IMR-90 (cell line): Measurements from ENCODE around the gene ZNF598. TPM values are rescaled to one million over a fixed set of nuclear protein-coding genes. Genes with fewer than 3 reads are reported as not detected.

Experiments used
- ATAC-seq: fragments of 200-7000 bp; cut with Tn5 transposase; 2 replicates; pipeline ENCODE4 v1.9.1; 2020; ENCODE audit warnings: low read depth, mild to moderate bottlenecking, moderate library complexity
- BruUV-seq: library from RNA; stranded (reverse); fragments of 400-500 nt; replicated peaks from 2 replicates; lab custom pipeline; 2021; lab: Mats Ljungman, UMichigan
- CTCF ChIA-PET: fragments of 300-600 bp; formaldehyde crosslinking; extraction: SDS; loops from one replicate; lab custom pipeline; 2021; ENCODE audit warnings: antibody characterized with exemption; lab: Yijun Ruan, JAX
- POLR2A ChIA-PET: fragments of 300-600 bp; sonication (Branson Sonifier 250); formaldehyde crosslinking; loops from one replicate; lab custom pipeline; 2022; ENCODE audit warnings: antibody characterized with exemption; ENCODE audit not compliant: unreplicated experiment; lab: Charles Lee
- DNase-seq: peaks from one replicate; pipeline ENCODE4 v3.0.0; 2013
- H2AFZ ChIP-seq: replicated peaks from 2 replicates; pipeline ENCODE3; 2013; ENCODE audit warnings: low read length, mild to moderate bottlenecking; ENCODE audit not compliant: poor library complexity
- H2AK5ac ChIP-seq: 2 replicates; pipeline ENCODE4 v1.6.1; 2013; ENCODE audit warnings: low read depth, low read length, inconsistent platforms
- H2AK9ac ChIP-seq: replicated peaks from 2 replicates; pipeline ENCODE3; 2013; ENCODE audit warnings: mild to moderate bottlenecking, low read depth, low read length, moderate library complexity; ENCODE audit not compliant: poor library complexity
- H2BK120ac ChIP-seq: 2 replicates; pipeline ENCODE4 v1.6.1; 2013; ENCODE audit warnings: low read depth, low read length, inconsistent platforms
- H2BK15ac ChIP-seq: 3 replicates; pipeline ENCODE4 v1.6.1; 2013; ENCODE audit warnings: low read depth, low read length, inconsistent platforms
- H2BK20ac ChIP-seq: 2 replicates; pipeline ENCODE4 v1.6.1; 2013; ENCODE audit warnings: low read depth, mild to moderate bottlenecking, inconsistent platforms, low read length, moderate library complexity
- H2BK5ac ChIP-seq: 2 replicates; pipeline ENCODE4 v1.6.1; 2013; ENCODE audit warnings: mild to moderate bottlenecking, low read depth, low read length, inconsistent platforms; ENCODE audit not compliant: poor library complexity, severe bottlenecking
- H3K14ac ChIP-seq: replicated peaks from 2 replicates; pipeline ENCODE4 v1.6.1; 2013; ENCODE audit warnings: low read depth, low read length, inconsistent platforms
- H3K18ac ChIP-seq: 2 replicates; pipeline ENCODE4 v1.6.1; 2013; ENCODE audit warnings: low read depth, low read length, control low read depth
- H3K23ac ChIP-seq: 2 replicates; pipeline ENCODE4 v1.6.1; 2013; ENCODE audit warnings: low read depth, low read length, inconsistent platforms
- H3K27ac ChIP-seq: 2 replicates; pipeline ENCODE4 v1.5.1; 2013; ENCODE audit warnings: mild to moderate bottlenecking, control low read depth, low read length; ENCODE audit not compliant: insufficient read depth
- H3K27me3 ChIP-seq: 2 replicates; pipeline ENCODE4 v1.6.1; 2013; ENCODE audit warnings: low read length; ENCODE audit not compliant: control insufficient read depth, insufficient read depth
- H3K36me3 ChIP-seq: 2 replicates; pipeline ENCODE4 v1.6.1; 2013; ENCODE audit warnings: low read length, mixed read lengths; ENCODE audit not compliant: control insufficient read depth, insufficient read depth
- H3K4ac ChIP-seq: 2 replicates; pipeline ENCODE4 v1.6.1; 2013; ENCODE audit warnings: low read depth, low read length, inconsistent platforms
- H3K4me1 ChIP-seq: 2 replicates; pipeline ENCODE4 v1.6.1; 2013; ENCODE audit warnings: low read length, mixed read lengths; ENCODE audit not compliant: control insufficient read depth, insufficient read depth
- H3K4me2 ChIP-seq: 2 replicates; pipeline ENCODE4 v1.6.1; 2013; ENCODE audit warnings: low read depth, mild to moderate bottlenecking, control low read depth, low read length, moderate library complexity
- H3K4me3 ChIP-seq: 2 replicates; pipeline ENCODE4 v1.5.1; 2013; ENCODE audit warnings: low read depth, mild to moderate bottlenecking, control low read depth, low read length, moderate library complexity; ENCODE audit not compliant: insufficient read depth
- H3K56ac ChIP-seq: 2 replicates; pipeline ENCODE4 v1.6.1; 2013; ENCODE audit warnings: low read length, inconsistent platforms; ENCODE audit not compliant: insufficient read depth; ENCODE audit errors: extremely low read depth
- H3K79me1 ChIP-seq, 2 experiments: 2 replicates each; pipeline ENCODE4 v1.6.1; 2013; ENCODE audit warnings: low read length in 2 of 2, inconsistent platforms in 1 of 2, low read depth in 1 of 2
- H3K9ac ChIP-seq: 2 replicates; pipeline ENCODE4 v1.6.1; 2013; ENCODE audit warnings: low read depth, low read length, control low read depth
- H3K9me1 ChIP-seq: 2 replicates; pipeline ENCODE4 v1.6.1; 2013; ENCODE audit warnings: low read length, inconsistent platforms; ENCODE audit not compliant: insufficient read depth
- H3K9me3 ChIP-seq: 2 replicates; pipeline ENCODE4 v1.6.1; 2013; ENCODE audit warnings: low read length; ENCODE audit not compliant: control insufficient read depth, insufficient read depth
- H4K20me1 ChIP-seq: 2 replicates; pipeline ENCODE4 v1.6.1; 2013; ENCODE audit warnings: low read length, inconsistent platforms; ENCODE audit not compliant: insufficient read depth
- H4K5ac ChIP-seq: 2 replicates; pipeline ENCODE4 v1.6.1; 2013; ENCODE audit warnings: mild to moderate bottlenecking, low read depth, low read length, control low read depth
- H4K8ac ChIP-seq, 2 experiments: 2 replicates each; pipeline ENCODE4 v1.6.1; 2013; ENCODE audit warnings: low read depth in 2 of 2, low read length in 2 of 2, control low read depth in 1 of 2, inconsistent platforms in 1 of 2
- H4K91ac ChIP-seq: 2 replicates; pipeline ENCODE4 v1.6.1; 2013; ENCODE audit warnings: low read depth, low read length, inconsistent platforms; ENCODE audit not compliant: insufficient read depth
- BHLHE40 ChIP-seq: fragments of 150-350 bp; IDR thresholded peaks from 2 replicates; pipeline ENCODE4 v1.6.1; 2016; ENCODE audit warnings: mild to moderate bottlenecking, low read depth, low read length
- CEBPB ChIP-seq: IDR thresholded peaks from 2 replicates; pipeline ENCODE4 v1.6.1; 2012; ENCODE audit warnings: low read depth, low read length, improper control_type of control experiment
- CHD1 ChIP-seq: IDR thresholded peaks from 2 replicates; pipeline ENCODE4 v1.6.1; 2012; ENCODE audit warnings: low read depth, low read length, improper control_type of control experiment
- FOS ChIP-seq: fragments of 150-350 bp; IDR thresholded peaks from 2 replicates; pipeline ENCODE4 v1.6.1; 2016; ENCODE audit warnings: low read depth, low read length
- MAZ ChIP-seq: IDR thresholded peaks from 2 replicates; pipeline ENCODE4 v1.6.1; 2012; ENCODE audit warnings: low read depth, mild to moderate bottlenecking, low read length, improper control_type of control experiment, moderate library complexity, borderline replicate concordance
- MXI1 ChIP-seq: IDR thresholded peaks from 2 replicates; pipeline ENCODE4 v1.6.1; 2012; ENCODE audit warnings: low read depth, mild to moderate bottlenecking, low read length, moderate library complexity, borderline replicate concordance
- NFE2L2 ChIP-seq: fragments of 150-350 bp; IDR thresholded peaks from 2 replicates; pipeline ENCODE4 v1.6.1; 2016; ENCODE audit warnings: low read depth, mild to moderate bottlenecking, low read length
- RAD21 ChIP-seq: IDR thresholded peaks from 2 replicates; pipeline ENCODE4 v1.6.1; 2012; ENCODE audit warnings: low read length, improper control_type of control experiment
- RCOR1 ChIP-seq: IDR thresholded peaks from 2 replicates; pipeline ENCODE4 v1.6.1; 2012; ENCODE audit warnings: mild to moderate bottlenecking, low read length, improper control_type of control experiment; ENCODE audit not compliant: insufficient replicate concordance
- RFX5 ChIP-seq: IDR thresholded peaks from 2 replicates; pipeline ENCODE4 v1.8.0; 2012; ENCODE audit warnings: low read depth, mild to moderate bottlenecking, low read length, moderate library complexity
- SMC3 ChIP-seq: fragments of 150-350 bp; IDR thresholded peaks from 2 replicates; pipeline ENCODE4 v1.6.1; 2016; ENCODE audit warnings: low read depth, mild to moderate bottlenecking, antibody characterized with exemption, low read length, moderate library complexity
- WGBS, 2 experiments: methylation state at CpG; one replicate each; pipeline versions ENCODE4 v1.1.5 to v1.1.7; 2013; ENCODE audit warnings: missing lambda C conversion rate in 2 of 2; ENCODE audit not compliant: insufficient read length in 1 of 2; ENCODE audit errors: extremely low coverage in 2 of 2; 5-methylcytosine and 5-hydroxymethylcytosine counted together
- dilution Hi-C: fragments of 300-500 bp; cut with HindIII; formaldehyde crosslinking; loops from one replicate; pipeline ENCODE4 v1.14.3; 2018; ENCODE audit warnings: low sequenced_read_pairs; ENCODE audit not compliant: unreplicated experiment
- in situ Hi-C: fragments of 300-500 bp; cut with MboI; formaldehyde crosslinking; loops from 3 replicates; pipeline ENCODE4 v1.14.3; 2019; ENCODE audit warnings: low sequenced_read_pairs, inconsistent platforms, mixed read lengths
- intact Hi-C: fragments of 100-400 bp; cut with micrococcal nuclease; formaldehyde crosslinking; loops from 2 replicates; pipeline ENCODE4 v1.10.0; 2022
- polyA plus RNA-seq, 3 experiments: library from polyadenylated mRNA; depleted of rRNA; stranded (reverse); fragments of >200 nt; gene quantifications; 2 replicates each; pipeline ENCODE4 v1.2.3, GENCODE V29; 2012; ENCODE audit warnings: low replicate concordance in 1 of 3
- total RNA-seq: library from RNA; depleted of rRNA; stranded (reverse); fragments of >200 nt; gene quantifications from 2 replicates; pipeline ENCODE4 v1.2.3, GENCODE V29; 2012
- TF ChIP-seq, protein P1 (sequence below): fragments of 150-350 bp; IDR thresholded peaks from 2 replicates; pipeline ENCODE4 v1.6.1; 2016; ENCODE audit warnings: low read depth, mild to moderate bottlenecking, low read length, moderate library complexity, borderline replicate concordance
- TF ChIP-seq, protein P2 (sequence below): fragments of 150-350 bp; IDR thresholded peaks from 2 replicates; pipeline ENCODE4 v1.6.1; 2017; ENCODE audit warnings: mild to moderate bottlenecking, antibody characterized with exemption, low read length, low read depth
- TF ChIP-seq, protein P3 (sequence below): conservative IDR thresholded peaks from 2 replicates; pipeline ENCODE4 v1.5.1; 2012; ENCODE audit warnings: mild to moderate bottlenecking, low read depth, low read length, improper control_type of control experiment

The ZNF598 gene
- total and polyA plus RNA-seq, 2 of the 4 experiments (the other 2 are of a cell fraction), result 3.4 to 36.4 TPM

DNA sequence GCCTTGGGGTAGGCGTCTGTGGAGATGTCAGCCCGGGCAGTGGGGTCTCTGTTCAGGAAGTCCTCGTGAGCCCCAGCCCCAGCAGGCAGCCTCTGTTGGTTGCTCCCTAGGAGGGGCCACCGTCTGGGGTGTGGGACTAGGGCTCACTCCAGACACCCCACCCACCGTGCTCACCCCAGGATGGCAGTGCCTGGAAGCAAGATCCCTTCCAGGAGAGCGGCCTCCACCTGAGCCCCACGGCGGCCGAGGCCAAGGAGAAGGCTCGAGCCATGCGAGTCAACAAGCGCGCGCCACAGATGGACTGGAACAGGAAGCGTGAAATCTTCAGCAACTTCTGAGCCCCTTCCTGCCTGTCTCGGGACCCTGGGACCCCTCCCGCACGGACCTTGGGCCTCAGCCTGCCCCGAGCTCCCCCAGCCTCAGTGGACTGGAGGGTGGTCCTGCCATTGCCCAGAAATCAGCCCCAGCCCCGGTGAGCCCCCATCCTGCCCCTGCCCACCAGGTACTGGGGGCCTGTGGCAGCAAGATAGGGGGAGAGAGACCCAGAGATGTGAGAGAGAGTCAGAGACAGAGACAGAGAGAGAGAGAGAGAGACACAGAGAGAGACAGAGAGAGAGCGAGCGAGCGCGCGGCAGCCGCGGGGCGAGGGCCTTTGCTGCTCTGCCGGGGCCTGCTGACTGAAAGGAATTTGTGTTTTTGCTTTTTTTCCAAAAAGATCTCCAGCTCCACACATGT, 28.2 kb upstream of the ZNF598 start:
- Histone ChIP-seq H2BK120ac (peak overlapping the region; percentile 94; the same call in 1 of the 2 replicates), H3K27me3 (no peaks in the 10 kb centered on the region), H2BK15ac (no peak overlapping the region), H3K18ac (no peak overlapping the region; the same call in 1 of the 2 replicates), H3K79me1 (peaks cover 19 to 57% of the 10 kb centered on the region in 2 experiments; a peak in 3 of 4 replicates), H3K56ac (no peak overlapping the region), H2AK9ac (no peak overlapping the region), H3K9me1 (peaks cover 19% of the 10 kb centered on the region), H3K4me3 (no peak overlapping the region), H2BK20ac (peak overlapping the region; percentile 59; the same call in 1 of the 2 replicates), H3K27ac (peak overlapping the region; percentile 55), H3K4ac (peak overlapping the region; percentile 86), H2BK5ac (peak overlapping the region; percentile 98), H4K20me1 (no peaks in the 10 kb centered on the region), H3K14ac (no peak overlapping the region), H4K5ac (peak overlapping the region; percentile 13; the same call in 1 of the 2 replicates), H4K91ac (peak overlapping the region; percentile 70), H3K9me3 (no peaks in the 10 kb centered on the region), H2AK5ac (peak overlapping the region; percentile 86), H3K23ac (peak overlapping the region; percentile 53; the same call in 1 of the 2 replicates), H3K4me2 (no peak overlapping the region), H4K8ac (peak overlapping the region; percentile 9 to 33; a peak in 2 of 4 replicates), H3K9ac (no peak overlapping the region), H3K36me3 (peaks cover 29% of the 10 kb centered on the region; the same call in 1 of the 2 replicates), H3K4me1 (peaks cover 69% of the 10 kb centered on the region), H2AFZ (no peak overlapping the region)
- intact Hi-C loops (no loop called here), in situ Hi-C loops (no loop called here), dilution Hi-C loops (no loop called here)
- ChIA-PET CTCF (interaction anchor here (1.0 kb wide), 1 partner anchor 15 kb away, joined by 3 read pairs; no protein-coding TSS in a partner anchor), POLR2A (no interaction called here)
- DNase-seq (no peak), ATAC-seq (no peak)
- WGBS, 2 experiments, result 92% methylated on average over 11 of the region's 29 CpGs; no CpG with 5 or more reads in 1 of the 2 experiments
- TSS peak; percentile 59 for BruUV-seq
- no peak for TF ChIP-seq MXI1
- no peak for TF ChIP-seq BHLHE40
- TF ChIP-seq RAD21, result no peak
- no peak for TF ChIP-seq CHD1
- no peak for TF ChIP-seq RFX5
- no peak for TF ChIP-seq SMC3
- TF ChIP-seq FOS, result no peak
- TF ChIP-seq, protein P1, sequence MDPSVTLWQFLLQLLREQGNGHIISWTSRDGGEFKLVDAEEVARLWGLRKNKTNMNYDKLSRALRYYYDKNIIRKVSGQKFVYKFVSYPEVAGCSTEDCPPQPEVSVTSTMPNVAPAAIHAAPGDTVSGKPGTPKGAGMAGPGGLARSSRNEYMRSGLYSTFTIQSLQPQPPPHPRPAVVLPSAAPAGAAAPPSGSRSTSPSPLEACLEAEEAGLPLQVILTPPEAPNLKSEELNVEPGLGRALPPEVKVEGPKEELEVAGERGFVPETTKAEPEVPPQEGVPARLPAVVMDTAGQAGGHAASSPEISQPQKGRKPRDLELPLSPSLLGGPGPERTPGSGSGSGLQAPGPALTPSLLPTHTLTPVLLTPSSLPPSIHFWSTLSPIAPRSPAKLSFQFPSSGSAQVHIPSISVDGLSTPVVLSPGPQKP, result no peak
- TF ChIP-seq MAZ, result no peak
- TF ChIP-seq RCOR1, result no peak
- TF ChIP-seq NFE2L2, result no peak
- TF ChIP-seq CEBPB, result no peak
- TF ChIP-seq, protein P2, sequence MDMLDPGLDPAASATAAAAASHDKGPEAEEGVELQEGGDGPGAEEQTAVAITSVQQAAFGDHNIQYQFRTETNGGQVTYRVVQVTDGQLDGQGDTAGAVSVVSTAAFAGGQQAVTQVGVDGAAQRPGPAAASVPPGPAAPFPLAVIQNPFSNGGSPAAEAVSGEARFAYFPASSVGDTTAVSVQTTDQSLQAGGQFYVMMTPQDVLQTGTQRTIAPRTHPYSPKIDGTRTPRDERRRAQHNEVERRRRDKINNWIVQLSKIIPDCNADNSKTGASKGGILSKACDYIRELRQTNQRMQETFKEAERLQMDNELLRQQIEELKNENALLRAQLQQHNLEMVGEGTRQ, result no peak
- TF ChIP-seq, protein P3, sequence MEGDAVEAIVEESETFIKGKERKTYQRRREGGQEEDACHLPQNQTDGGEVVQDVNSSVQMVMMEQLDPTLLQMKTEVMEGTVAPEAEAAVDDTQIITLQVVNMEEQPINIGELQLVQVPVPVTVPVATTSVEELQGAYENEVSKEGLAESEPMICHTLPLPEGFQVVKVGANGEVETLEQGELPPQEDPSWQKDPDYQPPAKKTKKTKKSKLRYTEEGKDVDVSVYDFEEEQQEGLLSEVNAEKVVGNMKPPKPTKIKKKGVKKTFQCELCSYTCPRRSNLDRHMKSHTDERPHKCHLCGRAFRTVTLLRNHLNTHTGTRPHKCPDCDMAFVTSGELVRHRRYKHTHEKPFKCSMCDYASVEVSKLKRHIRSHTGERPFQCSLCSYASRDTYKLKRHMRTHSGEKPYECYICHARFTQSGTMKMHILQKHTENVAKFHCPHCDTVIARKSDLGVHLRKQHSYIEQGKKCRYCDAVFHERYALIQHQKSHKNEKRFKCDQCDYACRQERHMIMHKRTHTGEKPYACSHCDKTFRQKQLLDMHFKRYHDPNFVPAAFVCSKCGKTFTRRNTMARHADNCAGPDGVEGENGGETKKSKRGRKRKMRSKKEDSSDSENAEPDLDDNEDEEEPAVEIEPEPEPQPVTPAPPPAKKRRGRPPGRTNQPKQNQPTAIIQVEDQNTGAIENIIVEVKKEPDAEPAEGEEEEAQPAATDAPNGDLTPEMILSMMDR, result no peak
